SK-N-SH (cell line): ENCODE measurements around the gene ITSN1. TPM values are rescaled to one million over a fixed set of nuclear protein-coding genes. Genes with fewer than 3 reads are reported as not detected.

Experiments
- CTCF ChIA-PET: fragments of 300-600, 350-600 bp; formaldehyde crosslinking; extraction: SDS; loops from one replicate; lab custom pipeline; 2021; lab: Yijun Ruan, JAX
- POLR2A ChIA-PET: fragments of 350-600 bp; sonication (Branson Sonifier 250); formaldehyde crosslinking; extraction: SDS; loops from one replicate; lab custom pipeline; 2020; ENCODE audit warnings: antibody characterized with exemption, inconsistent platforms; lab: Yijun Ruan, JAX
- DNase-seq: peaks from one replicate; pipeline ENCODE4 v3.0.0; 2012
- H2AFZ ChIP-seq: fragments of 200-600 bp; sonication (generic); 2 replicates; pipeline ENCODE4 v1.8.1; 2016; ENCODE audit warnings: antibody characterized with exemption, mild to moderate bottlenecking, low read depth
- H3F3A ChIP-seq: fragments of 200-600 bp; sonication (generic); replicated peaks from 2 replicates; pipeline ENCODE3; 2016; ENCODE audit warnings: antibody characterized with exemption, mild to moderate bottlenecking; ENCODE audit not compliant: insufficient read depth
- H3K27ac ChIP-seq, 2 experiments: fragments of 200-500 bp in 1 of 2; fragments of 200-600 bp in 1 of 2; sonication (Bioruptor generic) in 1 of 2; sonication (generic), shearing (Covaris generic) in 1 of 2; 2 replicates each; pipeline versions ENCODE4 v1.5.1 to v1.6.1; 2014 to 2016; ENCODE audit warnings: low read depth in 2 of 2, inconsistent platforms in 1 of 2, low read length in 1 of 2, mild to moderate bottlenecking in 1 of 2, mixed read lengths in 1 of 2
- H3K27me3 ChIP-seq: fragments of 200-600 bp; sonication (generic), shearing (Covaris generic); 2 replicates; pipeline ENCODE4 v1.6.1; 2016; ENCODE audit warnings: mixed run types; ENCODE audit not compliant: insufficient read depth
- H3K36me3 ChIP-seq, 2 experiments: fragments of 200-500 bp in 1 of 2; fragments of 200-600 bp in 1 of 2; sonication (Bioruptor generic) in 1 of 2; sonication (generic) in 1 of 2; replicated peaks in 1 of 2; 2 replicates each; pipeline versions ENCODE3 to v1.5.1; 2014 to 2016; ENCODE audit warnings: low read length in 1 of 2, mild to moderate bottlenecking in 1 of 2; ENCODE audit not compliant: insufficient read depth in 2 of 2, control insufficient read depth in 1 of 2
- H3K4me1 ChIP-seq, 2 experiments: fragments of 200-500 bp in 1 of 2; fragments of 200-600 bp in 1 of 2; sonication (Bioruptor generic) in 1 of 2; sonication (generic), shearing (Covaris generic) in 1 of 2; 2 replicates each; pipeline versions ENCODE4 v1.5.1 to v1.6.1; 2014 to 2016; ENCODE audit warnings: low read depth in 1 of 2, low read length in 1 of 2, mixed run types in 1 of 2; ENCODE audit not compliant: insufficient read depth in 2 of 2, control insufficient read depth in 1 of 2
- H3K4me2 ChIP-seq: fragments of 200-600 bp; sonication (generic), shearing (Covaris generic); 2 replicates; pipeline ENCODE4 v1.6.1; 2017; ENCODE audit warnings: mixed run types
- H3K4me3 ChIP-seq, 2 experiments: fragments of 200-500 bp in 1 of 2; fragments of 200-600 bp in 1 of 2; sonication (Bioruptor generic) in 1 of 2; sonication (generic), shearing (Covaris generic) in 1 of 2; 2 replicates each; pipeline versions ENCODE4 v1.5.1 to v1.8.1; 2014 to 2016; ENCODE audit warnings: low read depth in 2 of 2, inconsistent platforms in 1 of 2, low read length in 1 of 2, mild to moderate bottlenecking in 1 of 2, mixed read lengths in 1 of 2, moderate library complexity in 1 of 2
- H3K79me2 ChIP-seq: fragments of 200-600 bp; sonication (generic); 2 replicates; pipeline ENCODE4 v1.8.1; 2017; ENCODE audit warnings: mild to moderate bottlenecking; ENCODE audit not compliant: insufficient read depth
- H3K9ac ChIP-seq: fragments of 200-600 bp; sonication (generic); 2 replicates; pipeline ENCODE4 v1.6.1; 2017; ENCODE audit warnings: mixed run types
- H3K9me2 ChIP-seq: fragments of 200-600 bp; sonication (generic); 2 replicates; pipeline ENCODE4 v1.6.1; 2017; ENCODE audit warnings: mixed run types
- H3K9me3 ChIP-seq: fragments of 200-600 bp; sonication (generic); 2 replicates; pipeline ENCODE4 v1.6.1; 2017; ENCODE audit warnings: mixed run types, mild to moderate bottlenecking, moderate library complexity
- H4K20me1 ChIP-seq: fragments of 200-600 bp; sonication (generic); 2 replicates; pipeline ENCODE4 v1.6.1; 2017; ENCODE audit warnings: mild to moderate bottlenecking, mixed run types; ENCODE audit not compliant: insufficient read depth
- CHD2 ChIP-seq: fragments of 150-350 bp; IDR thresholded peaks from 2 replicates; pipeline ENCODE4 v1.6.1; 2018; ENCODE audit warnings: low read length; ENCODE audit not compliant: partially characterized antibody
- ELF1 ChIP-seq: IDR thresholded peaks from 2 replicates; pipeline ENCODE4 v1.4.0; 2012
- FOXM1 ChIP-seq: IDR thresholded peaks from 2 replicates; pipeline ENCODE4 v1.4.0; 2012; ENCODE audit warnings: low read depth, mild to moderate bottlenecking
- JUND ChIP-seq: IDR thresholded peaks from 2 replicates; pipeline ENCODE4 v1.4.0; 2012
- MXI1 ChIP-seq: IDR thresholded peaks from 2 replicates; pipeline ENCODE4 v1.6.1; 2012; ENCODE audit warnings: mild to moderate bottlenecking, low read depth, low read length, improper control_type of control experiment
- NRF1 ChIP-seq: IDR thresholded peaks from 2 replicates; pipeline ENCODE4 v1.6.1; 2012; ENCODE audit warnings: low read depth, mild to moderate bottlenecking, low read length
- RAD21 ChIP-seq: IDR thresholded peaks from 2 replicates; pipeline ENCODE4 v1.6.1; 2012; ENCODE audit warnings: mild to moderate bottlenecking, low read length
- RXRA ChIP-seq: IDR thresholded peaks from 2 replicates; pipeline ENCODE4 v1.4.0; 2012; ENCODE audit warnings: low read depth, mild to moderate bottlenecking, borderline replicate concordance
- SMC3 ChIP-seq: IDR thresholded peaks from 2 replicates; pipeline ENCODE4 v1.6.1; 2012; ENCODE audit warnings: low read depth, low read length, improper control_type of control experiment
- TAF1 ChIP-seq: IDR thresholded peaks from 2 replicates; pipeline ENCODE4 v1.6.1; 2012; ENCODE audit warnings: low read depth, mild to moderate bottlenecking, low read length, moderate library complexity, borderline replicate concordance
- TCF12 ChIP-seq: IDR thresholded peaks from 2 replicates; pipeline ENCODE4 v1.4.0; 2012
- TEAD4 ChIP-seq: IDR thresholded peaks from 2 replicates; pipeline ENCODE4 v1.4.0; 2012; ENCODE audit warnings: mild to moderate bottlenecking, borderline replicate concordance; ENCODE audit not compliant: insufficient read depth
- YY1 ChIP-seq: IDR thresholded peaks from 2 replicates; pipeline ENCODE4 v1.4.0; 2012; ENCODE audit warnings: low read depth, mild to moderate bottlenecking
- WGBS: methylation state at CpG from one replicate; pipeline ENCODE4 v1.1.6; 2017; ENCODE audit warnings: low lambda C conversion rate; 5-methylcytosine and 5-hydroxymethylcytosine counted together
- polyA plus RNA-seq, 3 experiments: library from polyadenylated mRNA; depleted of rRNA; stranded (reverse); fragments of >200 nt; gene quantifications; 2 replicates each; pipeline ENCODE4 v1.2.3, GENCODE V29; 2012
- TF ChIP-seq, protein P1 (sequence below): fragments of 200-600 bp; sonication (generic); IDR thresholded peaks from 2 replicates; pipeline ENCODE4 v1.6.1; 2017; ENCODE audit warnings: antibody characterized with exemption, mild to moderate bottlenecking, moderate library complexity
- TF ChIP-seq, protein P2 (sequence below): IDR thresholded peaks from 2 replicates; pipeline ENCODE4 v1.6.1; 2012; ENCODE audit warnings: mild to moderate bottlenecking, low read depth, low read length, moderate library complexity
- TF ChIP-seq, protein P3 (sequence below): fragments of 150-350 bp; IDR thresholded peaks from 2 replicates; pipeline ENCODE4 v1.6.1; 2017; ENCODE audit warnings: antibody characterized with exemption, low read length, low read depth, borderline replicate concordance
- TF ChIP-seq, protein P4 (sequence below): fragments of 150-350 bp; IDR thresholded peaks from 2 replicates; pipeline ENCODE4 v1.6.1; 2016; ENCODE audit warnings: mild to moderate bottlenecking, low read depth, low read length

The ITSN1 gene
- polyA plus RNA-seq, 1 of the 3 experiments (the other 2 are of a cell fraction), result 27.8 TPM

DNA sequence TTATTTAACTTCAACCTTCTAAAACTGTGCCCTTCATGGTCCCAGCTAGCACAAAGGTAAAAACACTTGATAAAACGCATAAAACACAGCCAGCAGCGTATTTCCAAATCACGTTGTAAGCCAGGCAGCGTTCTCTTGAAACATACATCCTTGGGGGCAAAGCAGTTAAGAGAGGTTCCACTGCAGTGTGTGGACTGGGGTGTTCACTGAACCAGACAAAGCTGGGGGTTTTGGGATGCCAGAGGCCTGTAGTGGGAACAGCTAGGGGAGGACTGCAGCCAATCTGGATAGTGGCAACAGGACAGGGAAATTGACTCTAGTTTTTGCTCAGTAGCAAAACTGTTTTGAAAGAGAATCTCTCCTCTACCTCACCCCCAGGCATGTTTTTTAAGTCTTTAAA, 294.8 kb downstream of the ITSN1 start:
- ChIA-PET POLR2A (no interaction called here), CTCF (interaction anchor here (1.3 to 6.8 kb wide), 2 partner anchors 13 to 410 kb away, joined by 4 to 54 read pairs; no protein-coding TSS in a partner anchor)
- no peaks in the 10 kb centered on the region for H4K20me1 ChIP-seq
- no peaks in the 10 kb centered on the region for H3K9me3 ChIP-seq
- TF ChIP-seq NRF1 (no peak), ELF1 (no peak), YY1 (no peak), TAF1 (no peak), FOXM1 (no peak), CHD2 (no peak), RAD21 (no peak), TEAD4 (no peak)
- TF ChIP-seq, protein P1, sequence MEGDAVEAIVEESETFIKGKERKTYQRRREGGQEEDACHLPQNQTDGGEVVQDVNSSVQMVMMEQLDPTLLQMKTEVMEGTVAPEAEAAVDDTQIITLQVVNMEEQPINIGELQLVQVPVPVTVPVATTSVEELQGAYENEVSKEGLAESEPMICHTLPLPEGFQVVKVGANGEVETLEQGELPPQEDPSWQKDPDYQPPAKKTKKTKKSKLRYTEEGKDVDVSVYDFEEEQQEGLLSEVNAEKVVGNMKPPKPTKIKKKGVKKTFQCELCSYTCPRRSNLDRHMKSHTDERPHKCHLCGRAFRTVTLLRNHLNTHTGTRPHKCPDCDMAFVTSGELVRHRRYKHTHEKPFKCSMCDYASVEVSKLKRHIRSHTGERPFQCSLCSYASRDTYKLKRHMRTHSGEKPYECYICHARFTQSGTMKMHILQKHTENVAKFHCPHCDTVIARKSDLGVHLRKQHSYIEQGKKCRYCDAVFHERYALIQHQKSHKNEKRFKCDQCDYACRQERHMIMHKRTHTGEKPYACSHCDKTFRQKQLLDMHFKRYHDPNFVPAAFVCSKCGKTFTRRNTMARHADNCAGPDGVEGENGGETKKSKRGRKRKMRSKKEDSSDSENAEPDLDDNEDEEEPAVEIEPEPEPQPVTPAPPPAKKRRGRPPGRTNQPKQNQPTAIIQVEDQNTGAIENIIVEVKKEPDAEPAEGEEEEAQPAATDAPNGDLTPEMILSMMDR, result no peak
- TF ChIP-seq, protein P2, sequence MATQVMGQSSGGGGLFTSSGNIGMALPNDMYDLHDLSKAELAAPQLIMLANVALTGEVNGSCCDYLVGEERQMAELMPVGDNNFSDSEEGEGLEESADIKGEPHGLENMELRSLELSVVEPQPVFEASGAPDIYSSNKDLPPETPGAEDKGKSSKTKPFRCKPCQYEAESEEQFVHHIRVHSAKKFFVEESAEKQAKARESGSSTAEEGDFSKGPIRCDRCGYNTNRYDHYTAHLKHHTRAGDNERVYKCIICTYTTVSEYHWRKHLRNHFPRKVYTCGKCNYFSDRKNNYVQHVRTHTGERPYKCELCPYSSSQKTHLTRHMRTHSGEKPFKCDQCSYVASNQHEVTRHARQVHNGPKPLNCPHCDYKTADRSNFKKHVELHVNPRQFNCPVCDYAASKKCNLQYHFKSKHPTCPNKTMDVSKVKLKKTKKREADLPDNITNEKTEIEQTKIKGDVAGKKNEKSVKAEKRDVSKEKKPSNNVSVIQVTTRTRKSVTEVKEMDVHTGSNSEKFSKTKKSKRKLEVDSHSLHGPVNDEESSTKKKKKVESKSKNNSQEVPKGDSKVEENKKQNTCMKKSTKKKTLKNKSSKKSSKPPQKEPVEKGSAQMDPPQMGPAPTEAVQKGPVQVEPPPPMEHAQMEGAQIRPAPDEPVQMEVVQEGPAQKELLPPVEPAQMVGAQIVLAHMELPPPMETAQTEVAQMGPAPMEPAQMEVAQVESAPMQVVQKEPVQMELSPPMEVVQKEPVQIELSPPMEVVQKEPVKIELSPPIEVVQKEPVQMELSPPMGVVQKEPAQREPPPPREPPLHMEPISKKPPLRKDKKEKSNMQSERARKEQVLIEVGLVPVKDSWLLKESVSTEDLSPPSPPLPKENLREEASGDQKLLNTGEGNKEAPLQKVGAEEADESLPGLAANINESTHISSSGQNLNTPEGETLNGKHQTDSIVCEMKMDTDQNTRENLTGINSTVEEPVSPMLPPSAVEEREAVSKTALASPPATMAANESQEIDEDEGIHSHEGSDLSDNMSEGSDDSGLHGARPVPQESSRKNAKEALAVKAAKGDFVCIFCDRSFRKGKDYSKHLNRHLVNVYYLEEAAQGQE, result no peak
- H3K9ac ChIP-seq, result no peak overlapping the region
- DNase-seq, result no peak
- WGBS, result 92% methylated on average over 4 of the region's 4 CpGs
- no peak overlapping the region for H2AFZ ChIP-seq
- H3K4me2 ChIP-seq, result no peak overlapping the region
- no peaks in the 10 kb centered on the region for H3K9me2 ChIP-seq
- no peak overlapping the region for H3K27ac ChIP-seq
- H3K36me3 ChIP-seq, result no peaks in the 10 kb centered on the region
- H3K4me3 ChIP-seq, result no peak overlapping the region
- H3K27me3 ChIP-seq, result no peaks in the 10 kb centered on the region
- no peaks in the 10 kb centered on the region for H3F3A ChIP-seq
- no peaks in the 10 kb centered on the region for H3K79me2 ChIP-seq
- H3K4me1 ChIP-seq, result peaks cover under 1 to 4% of the 10 kb centered on the region in 2 experiments; a peak in 2 of 4 replicates

DNA sequence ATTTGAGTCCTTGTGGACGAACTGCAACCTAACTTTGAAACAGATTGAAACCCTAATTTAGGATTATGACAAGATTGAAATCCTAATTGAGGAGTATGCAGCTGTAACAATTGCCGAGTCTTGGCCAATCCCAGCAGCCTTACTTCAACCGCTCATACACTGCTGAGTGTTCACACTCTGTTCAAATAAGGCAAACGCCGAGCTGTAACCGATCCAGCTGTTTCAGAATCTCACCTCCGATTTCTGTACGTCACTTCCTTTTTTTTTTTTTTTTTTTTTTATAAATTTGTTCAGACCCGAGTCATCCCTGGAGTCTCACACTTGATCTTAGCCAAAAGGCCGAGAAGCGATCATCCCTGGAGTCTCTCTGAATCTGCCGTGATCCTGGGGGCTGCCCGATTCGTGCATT, 295.6 kb downstream of the ITSN1 start:
- 85% methylated on average over 14 of the region's 14 CpGs for WGBS
- Histone ChIP-seq H3K9me2 (no peaks in the 10 kb centered on the region), H3K79me2 (no peaks in the 10 kb centered on the region), H3K4me2 (no peak overlapping the region), H3K27ac (no peak overlapping the region), H3F3A (no peaks in the 10 kb centered on the region), H2AFZ (no peak overlapping the region), H3K4me1 (no peaks in the 10 kb centered on the region), H3K4me3 (no peak overlapping the region), H3K36me3 (no peaks in the 10 kb centered on the region), H4K20me1 (no peaks in the 10 kb centered on the region), H3K27me3 (no peaks in the 10 kb centered on the region), H3K9ac (no peak overlapping the region), H3K9me3 (no peaks in the 10 kb centered on the region)
- ChIA-PET POLR2A (no interaction called here), CTCF (interaction anchor here (6.8 kb wide), 1 partner anchor 14 kb away, joined by 54 read pairs; no protein-coding TSS in a partner anchor)
- no peak for DNase-seq
- TF ChIP-seq TAF1, result no peak
- no peak for TF ChIP-seq JUND
- TF ChIP-seq RXRA, result no peak
- TF ChIP-seq, protein P1, result no peak
- no peak for TF ChIP-seq MXI1
- TF ChIP-seq TCF12, result no peak
- no peak for TF ChIP-seq ELF1
- no peak for TF ChIP-seq SMC3
- TF ChIP-seq, protein P3, sequence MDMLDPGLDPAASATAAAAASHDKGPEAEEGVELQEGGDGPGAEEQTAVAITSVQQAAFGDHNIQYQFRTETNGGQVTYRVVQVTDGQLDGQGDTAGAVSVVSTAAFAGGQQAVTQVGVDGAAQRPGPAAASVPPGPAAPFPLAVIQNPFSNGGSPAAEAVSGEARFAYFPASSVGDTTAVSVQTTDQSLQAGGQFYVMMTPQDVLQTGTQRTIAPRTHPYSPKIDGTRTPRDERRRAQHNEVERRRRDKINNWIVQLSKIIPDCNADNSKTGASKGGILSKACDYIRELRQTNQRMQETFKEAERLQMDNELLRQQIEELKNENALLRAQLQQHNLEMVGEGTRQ, result no peak
- TF ChIP-seq, protein P4, sequence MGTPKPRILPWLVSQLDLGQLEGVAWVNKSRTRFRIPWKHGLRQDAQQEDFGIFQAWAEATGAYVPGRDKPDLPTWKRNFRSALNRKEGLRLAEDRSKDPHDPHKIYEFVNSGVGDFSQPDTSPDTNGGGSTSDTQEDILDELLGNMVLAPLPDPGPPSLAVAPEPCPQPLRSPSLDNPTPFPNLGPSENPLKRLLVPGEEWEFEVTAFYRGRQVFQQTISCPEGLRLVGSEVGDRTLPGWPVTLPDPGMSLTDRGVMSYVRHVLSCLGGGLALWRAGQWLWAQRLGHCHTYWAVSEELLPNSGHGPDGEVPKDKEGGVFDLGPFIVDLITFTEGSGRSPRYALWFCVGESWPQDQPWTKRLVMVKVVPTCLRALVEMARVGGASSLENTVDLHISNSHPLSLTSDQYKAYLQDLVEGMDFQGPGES, result no peak
- TF ChIP-seq TEAD4, result no peak
